HUES6 (cell line): ENCODE results near the gene BCL10.

Source experiments
- H3K27ac ChIP-seq: 2 replicates; pipeline ENCODE4 v1.7.0; 2013; ENCODE audit warnings: low read depth, mild to moderate bottlenecking, low read length, inconsistent platforms
- H3K27me3 ChIP-seq: 2 replicates; pipeline ENCODE4 v1.6.1; 2013; ENCODE audit warnings: low read length; ENCODE audit not compliant: control insufficient read depth, insufficient read depth
- H3K36me3 ChIP-seq: 2 replicates; pipeline ENCODE4 v1.6.1; 2013; ENCODE audit warnings: low read length; ENCODE audit not compliant: control insufficient read depth, insufficient read depth
- H3K4me1 ChIP-seq: 2 replicates; pipeline ENCODE4 v1.6.1; 2013; ENCODE audit warnings: low read length; ENCODE audit not compliant: control insufficient read depth, insufficient read depth
- H3K4me3 ChIP-seq: 2 replicates; pipeline ENCODE4 v1.5.1; 2013; ENCODE audit warnings: low read depth, low read length
- H3K9ac ChIP-seq: one replicate; pipeline ENCODE4 v1.6.1; 2013; ENCODE audit warnings: mild to moderate bottlenecking, low read length
- H3K9me3 ChIP-seq: 2 replicates; pipeline ENCODE4 v1.6.1; 2013; ENCODE audit warnings: low read depth, low read length; ENCODE audit not compliant: control insufficient read depth, insufficient read depth

The BCL10 gene

GRCh38 chr1:85297855-85298629, 21.6 kb upstream of the BCL10 start:
- no peak overlapping the region for H3K4me3 ChIP-seq
- H3K27me3 ChIP-seq = no peaks in the 10 kb centered on the region
- peaks cover 13% of the 10 kb centered on the region for H3K4me1 ChIP-seq
- no peaks in the 10 kb centered on the region for H3K36me3 ChIP-seq
- no peaks in the 10 kb centered on the region for H3K9me3 ChIP-seq
- H3K27ac ChIP-seq = no peak overlapping the region
- H3K9ac ChIP-seq = no peak overlapping the region

DNA sequence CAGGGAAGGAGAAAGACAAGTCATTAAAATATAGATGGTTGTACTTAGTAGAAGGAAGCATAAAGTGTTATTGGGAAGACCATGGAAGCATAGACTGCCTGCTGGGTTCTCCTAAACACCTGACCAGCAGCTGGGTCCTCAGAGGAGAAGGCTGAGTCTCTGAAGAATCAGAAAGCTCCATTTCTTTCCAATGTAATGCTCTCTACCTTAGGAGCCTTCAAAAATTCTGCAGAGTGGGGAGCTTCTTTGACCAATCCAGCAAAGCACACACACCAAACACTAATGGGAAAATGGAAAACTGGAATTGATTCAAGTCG, 21.1 kb upstream of the BCL10 start:
- Histone ChIP-seq H3K9me3 (no peaks in the 10 kb centered on the region), H3K36me3 (no peaks in the 10 kb centered on the region), H3K27ac (no peak overlapping the region), H3K4me3 (no peak overlapping the region), H3K9ac (no peak overlapping the region), H3K27me3 (no peaks in the 10 kb centered on the region), H3K4me1 (peaks cover 13% of the 10 kb centered on the region)

- H3K27me3 ChIP-seq = no peaks in the 10 kb centered on the region
- peaks cover 13% of the 10 kb centered on the region for H3K4me1 ChIP-seq
- no peaks in the 10 kb centered on the region for H3K9me3 ChIP-seq
- H3K9ac ChIP-seq = no peak overlapping the region
- no peak overlapping the region for H3K27ac ChIP-seq
- H3K4me3 ChIP-seq = no peak overlapping the region
- H3K36me3 ChIP-seq = no peaks in the 10 kb centered on the region
These were observed 20.5 kb upstream of the BCL10 start for GRCh38 chr1:85296980-85297379.

DNA sequence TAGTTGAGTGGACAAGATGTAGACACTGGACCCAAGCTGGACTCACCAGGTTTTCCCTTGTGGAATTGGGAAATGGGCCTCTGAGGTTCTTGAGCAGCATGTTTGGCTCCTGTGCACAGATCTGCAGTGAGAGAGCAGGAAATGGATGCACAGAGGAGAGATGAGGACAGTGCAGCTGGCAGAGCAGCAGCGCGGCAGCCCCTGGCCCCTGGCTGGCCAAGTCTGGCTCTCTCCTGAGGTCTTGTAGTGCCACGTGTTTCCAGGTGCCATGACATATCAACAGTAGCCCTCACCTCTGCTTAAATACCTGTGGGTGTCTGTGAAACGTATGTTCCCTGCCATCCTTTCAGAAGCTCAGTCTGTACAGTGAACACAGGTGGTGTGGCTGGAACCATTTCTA, 19.2 kb upstream of the BCL10 start:
- no peak overlapping the region for H3K4me3 ChIP-seq
- no peak overlapping the region for H3K9ac ChIP-seq
- no peak overlapping the region for H3K27ac ChIP-seq
- H3K4me1 ChIP-seq = peaks cover 13% of the 10 kb centered on the region
- no peaks in the 10 kb centered on the region for H3K36me3 ChIP-seq
- H3K9me3 ChIP-seq = no peaks in the 10 kb centered on the region
- no peaks in the 10 kb centered on the region for H3K27me3 ChIP-seq

DNA sequence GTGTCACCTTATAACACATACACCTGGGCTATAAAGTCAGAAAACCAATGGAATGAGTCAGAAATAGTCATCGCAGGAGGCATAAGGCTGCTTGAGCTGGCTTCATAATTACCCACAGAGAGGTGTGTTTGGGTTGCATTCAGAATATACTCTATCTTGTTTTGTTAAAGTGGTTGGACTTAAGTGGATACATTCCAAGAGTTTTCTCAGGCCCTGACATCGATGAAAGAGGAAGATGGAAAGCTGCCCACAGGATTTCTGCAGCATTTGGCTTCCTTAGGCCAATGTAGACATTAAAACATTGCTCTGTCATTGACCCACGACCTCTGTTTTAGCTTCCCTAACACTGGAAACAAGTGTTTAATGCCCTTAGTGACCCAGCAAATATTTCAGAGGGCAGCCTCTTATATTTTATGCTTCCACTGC, 18.6 kb upstream of the BCL10 start:
- H3K4me1 ChIP-seq = peaks cover 13% of the 10 kb centered on the region
- H3K9me3 ChIP-seq = no peaks in the 10 kb centered on the region
- no peaks in the 10 kb centered on the region for H3K27me3 ChIP-seq
- no peaks in the 10 kb centered on the region for H3K36me3 ChIP-seq
- H3K27ac ChIP-seq = no peak overlapping the region
- no peak overlapping the region for H3K9ac ChIP-seq
- no peak overlapping the region for H3K4me3 ChIP-seq

- H3K4me1 ChIP-seq = no peaks in the 10 kb centered on the region
- H3K4me3 ChIP-seq = no peak overlapping the region
- H3K36me3 ChIP-seq = no peaks in the 10 kb centered on the region
- H3K27ac ChIP-seq = no peak overlapping the region
- no peaks in the 10 kb centered on the region for H3K9me3 ChIP-seq
- H3K9ac ChIP-seq = no peak overlapping the region
- H3K27me3 ChIP-seq = no peaks in the 10 kb centered on the region
These were observed 14.4 kb upstream of the BCL10 start for GRCh38 chr1:85290826-85291225.

- Histone ChIP-seq H3K9ac (no peak overlapping the region), H3K9me3 (no peaks in the 10 kb centered on the region), H3K27ac (no peak overlapping the region), H3K36me3 (no peaks in the 10 kb centered on the region), H3K27me3 (no peaks in the 10 kb centered on the region), H3K4me3 (no peak overlapping the region), H3K4me1 (no peaks in the 10 kb centered on the region)
These were observed 13.5 kb upstream of the BCL10 start for GRCh38 chr1:85289848-85290335.

DNA sequence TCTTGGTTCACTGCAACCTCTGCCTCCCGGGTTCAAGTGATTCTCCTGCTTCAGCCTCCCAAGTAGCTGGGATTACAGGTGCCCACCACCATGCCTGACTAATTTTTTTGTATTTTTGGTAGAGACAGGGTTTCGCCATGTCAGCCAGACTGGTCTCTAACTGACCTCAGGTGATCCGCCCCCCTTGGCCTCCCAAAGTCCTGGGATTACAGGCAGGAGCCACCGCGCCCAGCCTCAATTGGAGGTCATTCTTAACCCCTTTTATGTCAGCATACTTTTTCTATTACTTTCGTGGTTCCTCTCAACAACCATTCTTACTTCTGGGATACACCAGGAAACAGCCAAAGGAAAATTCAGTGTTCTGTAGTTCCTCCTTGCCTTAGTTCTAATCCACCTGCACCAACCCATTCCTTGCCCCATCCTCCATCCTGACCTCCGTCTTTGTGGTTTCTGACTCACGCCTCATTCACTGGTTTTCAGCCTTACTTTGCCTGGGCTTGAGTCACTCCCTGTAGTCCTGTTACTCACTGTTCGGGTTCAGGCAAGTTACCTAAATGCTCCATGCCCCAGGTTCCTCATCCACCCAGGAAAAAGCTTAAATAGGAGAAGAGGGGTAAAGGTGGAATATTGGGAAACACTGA, 12.9 kb upstream of the BCL10 start:
- Histone ChIP-seq H3K36me3 (no peaks in the 10 kb centered on the region), H3K4me1 (no peaks in the 10 kb centered on the region), H3K27me3 (no peaks in the 10 kb centered on the region), H3K27ac (no peak overlapping the region), H3K9ac (no peak overlapping the region), H3K9me3 (no peaks in the 10 kb centered on the region), H3K4me3 (no peak overlapping the region)

- Histone ChIP-seq H3K9ac (no peak overlapping the region), H3K27ac (no peak overlapping the region), H3K4me1 (peaks cover 10% of the 10 kb centered on the region), H3K4me3 (no peak overlapping the region), H3K9me3 (no peaks in the 10 kb centered on the region), H3K27me3 (no peaks in the 10 kb centered on the region), H3K36me3 (no peaks in the 10 kb centered on the region)
These were observed 7.8 kb upstream of the BCL10 start for GRCh38 chr1:85284202-85284601.

DNA sequence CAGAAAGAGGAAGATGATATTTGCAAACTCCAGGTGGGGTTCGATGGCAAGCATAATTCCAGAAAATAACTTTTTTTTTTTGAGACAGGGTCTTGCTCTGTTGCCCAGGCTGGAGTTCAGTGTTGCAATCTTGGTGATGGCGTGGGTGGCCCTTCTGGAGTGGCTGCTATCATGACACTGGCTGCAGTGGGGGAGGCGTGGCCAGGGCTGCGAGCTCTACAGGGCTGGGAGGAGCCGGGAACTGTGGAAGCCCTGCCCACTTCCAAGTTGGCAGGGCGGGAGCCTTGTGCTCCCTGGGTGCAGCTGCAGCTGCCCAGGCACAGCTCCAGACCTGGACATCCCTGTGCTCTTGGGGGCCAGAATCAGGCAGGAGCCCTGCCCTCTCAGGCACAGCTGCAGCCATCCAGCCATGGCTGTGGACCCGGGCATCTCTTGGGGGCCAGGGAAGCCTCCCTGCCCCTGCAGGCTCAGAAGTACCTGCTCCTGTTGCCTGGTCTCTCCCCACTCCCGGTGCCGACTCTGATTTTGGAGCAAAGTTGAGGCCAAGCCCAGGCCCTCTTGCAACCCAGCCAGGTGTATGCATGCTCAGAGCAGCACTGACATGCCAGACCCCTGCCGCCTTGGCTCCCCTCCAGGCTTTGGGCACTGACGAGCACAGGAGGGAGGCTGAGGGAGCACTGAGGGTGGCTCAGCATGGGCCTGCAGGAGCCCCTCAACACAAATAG, 7.2 kb upstream of the BCL10 start:
- no peak overlapping the region for H3K27ac ChIP-seq
- peaks cover 12% of the 10 kb centered on the region for H3K4me1 ChIP-seq
- H3K27me3 ChIP-seq = no peaks in the 10 kb centered on the region
- H3K9ac ChIP-seq = no peak overlapping the region
- H3K4me3 ChIP-seq = no peak overlapping the region
- no peaks in the 10 kb centered on the region for H3K9me3 ChIP-seq
- no peaks in the 10 kb centered on the region for H3K36me3 ChIP-seq

DNA sequence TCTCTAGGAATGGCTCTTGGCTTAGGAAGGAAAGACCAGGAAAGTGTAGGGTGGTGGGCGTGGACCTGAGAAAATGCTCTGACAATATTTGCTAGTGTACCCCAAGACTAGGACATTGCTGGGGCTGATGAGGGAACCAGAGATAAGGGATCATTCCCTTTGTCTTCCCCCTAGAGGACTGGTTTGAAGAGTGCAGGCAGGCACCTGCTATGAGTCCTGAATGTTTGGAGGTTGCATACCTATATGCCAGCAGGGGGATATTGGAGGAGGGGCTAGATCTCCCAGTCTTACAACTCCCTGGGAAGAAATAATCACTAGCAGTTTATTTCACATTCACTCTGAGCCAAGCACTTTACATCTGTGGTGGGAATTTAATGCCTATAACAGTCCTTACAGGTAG, 6.0 kb upstream of the BCL10 start:
- Histone ChIP-seq H3K4me1 (peaks cover 12% of the 10 kb centered on the region), H3K9me3 (no peaks in the 10 kb centered on the region), H3K27ac (no peak overlapping the region), H3K9ac (no peak overlapping the region), H3K27me3 (no peaks in the 10 kb centered on the region), H3K4me3 (no peak overlapping the region), H3K36me3 (no peaks in the 10 kb centered on the region)
